GM12874 (cell line): ENCODE data around the gene ATXN10.

Experiments used
- TF ChIP-seq, protein P1 (sequence below): IDR thresholded peaks from 2 replicates; pipeline ENCODE4 v1.5.1; 2011; ENCODE audit warnings: low read depth, mild to moderate bottlenecking, control low read depth, low read length, moderate library complexity; ENCODE audit not compliant: insufficient read depth

The ATXN10 gene, protein sequence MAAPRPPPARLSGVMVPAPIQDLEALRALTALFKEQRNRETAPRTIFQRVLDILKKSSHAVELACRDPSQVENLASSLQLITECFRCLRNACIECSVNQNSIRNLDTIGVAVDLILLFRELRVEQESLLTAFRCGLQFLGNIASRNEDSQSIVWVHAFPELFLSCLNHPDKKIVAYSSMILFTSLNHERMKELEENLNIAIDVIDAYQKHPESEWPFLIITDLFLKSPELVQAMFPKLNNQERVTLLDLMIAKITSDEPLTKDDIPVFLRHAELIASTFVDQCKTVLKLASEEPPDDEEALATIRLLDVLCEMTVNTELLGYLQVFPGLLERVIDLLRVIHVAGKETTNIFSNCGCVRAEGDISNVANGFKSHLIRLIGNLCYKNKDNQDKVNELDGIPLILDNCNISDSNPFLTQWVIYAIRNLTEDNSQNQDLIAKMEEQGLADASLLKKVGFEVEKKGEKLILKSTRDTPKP

DNA sequence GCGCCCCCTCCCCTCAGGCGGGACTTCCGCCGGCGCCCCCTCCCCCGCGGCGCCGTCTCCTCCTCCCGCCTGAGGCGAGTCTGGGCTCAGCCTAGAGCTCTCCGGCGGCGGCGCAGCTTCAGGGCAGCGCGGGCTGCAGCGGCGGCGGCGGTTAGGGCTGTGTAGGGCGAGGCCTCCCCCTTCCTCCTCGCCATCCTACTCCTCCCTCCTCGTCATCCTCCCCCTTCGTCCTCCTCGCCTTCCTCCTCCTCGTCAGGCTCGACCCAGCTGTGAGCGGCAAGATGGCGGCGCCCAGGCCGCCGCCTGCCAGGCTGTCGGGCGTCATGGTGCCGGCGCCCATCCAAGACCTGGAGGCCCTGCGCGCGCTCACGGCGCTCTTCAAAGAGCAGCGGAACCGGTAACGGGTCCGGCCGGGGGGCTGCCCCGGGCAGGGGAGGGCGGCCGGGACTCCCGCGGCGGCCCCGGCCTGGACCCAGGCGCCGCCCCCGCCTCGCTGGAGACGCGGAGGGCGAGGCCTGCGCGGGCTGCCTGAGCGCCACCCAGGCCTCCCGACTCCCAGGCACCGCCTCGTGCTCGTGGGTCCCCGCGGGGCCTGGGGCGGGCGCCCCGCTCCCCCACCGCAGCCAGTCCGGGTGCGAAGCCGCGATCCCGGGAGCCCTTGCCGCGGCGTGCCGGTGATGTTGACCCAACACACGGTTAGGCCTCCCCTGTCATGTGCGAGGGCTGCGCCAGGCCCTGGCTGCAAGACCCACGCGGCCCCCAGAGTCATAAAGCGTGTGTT, at the start of gene ATXN10:
Gene ATXN10, plus strand, starts transcription at position 52 of the 781 bp plus-strand sequence. Its CDS starts 230 bp downstream, at position 282.
- TF ChIP-seq, protein P1, sequence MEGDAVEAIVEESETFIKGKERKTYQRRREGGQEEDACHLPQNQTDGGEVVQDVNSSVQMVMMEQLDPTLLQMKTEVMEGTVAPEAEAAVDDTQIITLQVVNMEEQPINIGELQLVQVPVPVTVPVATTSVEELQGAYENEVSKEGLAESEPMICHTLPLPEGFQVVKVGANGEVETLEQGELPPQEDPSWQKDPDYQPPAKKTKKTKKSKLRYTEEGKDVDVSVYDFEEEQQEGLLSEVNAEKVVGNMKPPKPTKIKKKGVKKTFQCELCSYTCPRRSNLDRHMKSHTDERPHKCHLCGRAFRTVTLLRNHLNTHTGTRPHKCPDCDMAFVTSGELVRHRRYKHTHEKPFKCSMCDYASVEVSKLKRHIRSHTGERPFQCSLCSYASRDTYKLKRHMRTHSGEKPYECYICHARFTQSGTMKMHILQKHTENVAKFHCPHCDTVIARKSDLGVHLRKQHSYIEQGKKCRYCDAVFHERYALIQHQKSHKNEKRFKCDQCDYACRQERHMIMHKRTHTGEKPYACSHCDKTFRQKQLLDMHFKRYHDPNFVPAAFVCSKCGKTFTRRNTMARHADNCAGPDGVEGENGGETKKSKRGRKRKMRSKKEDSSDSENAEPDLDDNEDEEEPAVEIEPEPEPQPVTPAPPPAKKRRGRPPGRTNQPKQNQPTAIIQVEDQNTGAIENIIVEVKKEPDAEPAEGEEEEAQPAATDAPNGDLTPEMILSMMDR, result no peak

DNA sequence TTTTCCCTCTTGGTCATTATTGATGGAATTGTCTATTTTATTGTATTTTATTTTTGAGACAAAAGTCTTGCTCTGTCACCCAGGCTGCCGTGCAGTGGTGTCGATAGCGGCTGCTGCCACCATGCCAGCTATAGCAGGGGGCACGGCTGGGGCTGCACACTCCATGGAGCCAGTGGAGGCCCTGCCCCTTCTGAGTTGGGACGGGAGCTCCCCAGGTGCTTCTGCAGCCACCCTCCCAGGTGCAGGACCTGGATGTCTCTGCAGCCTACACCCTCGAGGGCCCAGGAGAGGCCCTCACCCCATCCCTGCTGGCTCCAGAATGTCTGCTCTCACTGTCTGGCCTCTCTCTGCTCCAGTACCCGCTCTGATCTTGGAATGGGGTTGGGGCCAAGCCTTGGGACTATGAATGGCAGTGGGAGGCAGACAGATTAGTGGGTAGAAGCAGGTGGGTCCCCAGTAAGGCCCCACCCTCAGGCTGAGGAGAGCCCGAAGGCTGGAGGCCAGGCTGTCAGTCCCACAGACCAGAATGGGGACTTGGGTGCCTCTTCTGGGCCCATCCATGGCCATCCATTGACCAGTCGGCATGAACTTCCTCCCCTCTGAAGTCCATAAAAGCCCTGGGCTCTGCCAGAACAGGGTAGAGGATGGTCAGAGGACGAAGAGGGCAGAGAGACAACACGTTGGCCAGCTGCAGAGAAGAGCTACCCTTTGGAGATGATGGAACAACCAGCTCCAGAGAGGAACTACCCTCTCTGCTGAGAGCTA, 49.6 kb upstream of the ATXN10 start:
- TF ChIP-seq, protein P1, result no peak

DNA sequence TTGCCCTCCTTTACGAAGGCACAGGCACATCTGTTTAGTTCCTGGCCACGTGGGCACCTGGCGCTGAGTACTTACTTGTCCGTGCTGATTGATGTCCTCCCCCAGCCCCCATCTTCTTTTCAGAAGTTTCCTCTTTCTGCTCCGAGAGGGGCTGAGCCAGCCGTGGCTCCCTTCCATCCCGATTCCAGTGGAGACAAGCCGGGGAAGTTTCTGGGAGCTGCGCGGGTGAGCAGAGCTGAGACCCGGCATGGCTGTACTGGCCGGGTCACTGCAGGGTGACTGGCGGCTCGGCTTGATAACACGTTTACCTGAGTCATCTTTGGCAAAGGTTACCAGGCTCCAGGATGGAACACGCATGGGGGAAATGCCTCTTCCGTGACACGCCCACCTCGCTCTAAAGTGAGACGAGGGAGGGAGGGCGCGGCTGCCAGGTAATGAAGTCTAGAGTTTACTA, 45.4 kb upstream of the ATXN10 start:
- TF ChIP-seq, protein P1, result no peak

DNA sequence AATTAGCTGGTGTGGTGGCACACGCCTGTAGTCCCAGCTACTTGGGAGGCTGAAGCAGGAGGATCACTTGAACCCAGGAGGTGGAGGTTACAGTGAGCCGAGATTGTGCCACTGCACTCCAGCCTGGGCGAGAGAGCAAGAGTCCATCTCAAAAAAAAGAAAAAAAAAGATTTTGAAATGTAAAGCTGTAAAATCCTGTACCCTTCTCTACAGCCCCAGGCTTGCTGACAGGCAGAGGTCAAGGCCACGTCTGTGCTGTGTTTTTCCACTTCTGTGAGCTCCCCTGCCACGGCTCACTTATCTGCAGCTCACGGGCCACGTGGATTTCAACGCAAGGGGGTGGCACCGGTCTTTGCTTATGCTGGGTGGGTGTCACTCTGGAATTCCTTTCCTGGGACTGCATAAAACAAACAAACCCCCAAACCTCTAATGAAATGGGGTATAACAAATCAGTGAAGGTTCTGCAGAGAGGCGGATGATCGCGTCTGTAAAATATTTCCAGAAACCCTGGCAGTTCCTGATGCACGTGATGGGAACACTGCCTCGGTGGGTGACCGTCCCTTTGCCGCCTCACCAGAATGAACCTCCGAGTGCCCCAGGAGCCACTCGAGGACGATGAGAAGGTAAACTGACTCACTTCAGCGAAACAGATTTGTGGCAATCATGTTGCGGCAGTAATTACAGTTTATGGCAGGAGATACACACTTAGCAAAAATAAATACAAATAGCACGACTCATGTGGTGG, 44.0 kb upstream of the ATXN10 start:
- TF ChIP-seq, protein P1, result no peak

DNA sequence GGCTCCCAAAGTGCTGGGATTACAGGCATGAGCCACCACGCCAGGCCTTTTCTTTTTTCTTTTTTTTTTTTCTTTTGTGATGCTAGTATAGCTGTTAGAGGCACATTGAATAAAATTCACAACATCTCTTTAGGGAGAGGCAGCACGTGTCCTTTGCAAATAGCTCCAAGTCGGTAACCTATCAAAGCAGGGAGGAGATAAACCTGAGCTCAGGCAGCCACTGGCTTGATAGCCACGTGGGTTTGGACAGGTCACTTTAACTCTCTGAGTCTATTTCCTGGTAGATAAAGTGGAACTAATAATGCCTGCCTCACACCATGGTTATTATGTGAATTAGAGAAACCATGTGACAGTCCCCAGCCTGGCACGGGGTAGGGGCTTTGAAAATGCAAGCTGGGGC, 43.1 kb upstream of the ATXN10 start:
- TF ChIP-seq, protein P1, result no peak

DNA sequence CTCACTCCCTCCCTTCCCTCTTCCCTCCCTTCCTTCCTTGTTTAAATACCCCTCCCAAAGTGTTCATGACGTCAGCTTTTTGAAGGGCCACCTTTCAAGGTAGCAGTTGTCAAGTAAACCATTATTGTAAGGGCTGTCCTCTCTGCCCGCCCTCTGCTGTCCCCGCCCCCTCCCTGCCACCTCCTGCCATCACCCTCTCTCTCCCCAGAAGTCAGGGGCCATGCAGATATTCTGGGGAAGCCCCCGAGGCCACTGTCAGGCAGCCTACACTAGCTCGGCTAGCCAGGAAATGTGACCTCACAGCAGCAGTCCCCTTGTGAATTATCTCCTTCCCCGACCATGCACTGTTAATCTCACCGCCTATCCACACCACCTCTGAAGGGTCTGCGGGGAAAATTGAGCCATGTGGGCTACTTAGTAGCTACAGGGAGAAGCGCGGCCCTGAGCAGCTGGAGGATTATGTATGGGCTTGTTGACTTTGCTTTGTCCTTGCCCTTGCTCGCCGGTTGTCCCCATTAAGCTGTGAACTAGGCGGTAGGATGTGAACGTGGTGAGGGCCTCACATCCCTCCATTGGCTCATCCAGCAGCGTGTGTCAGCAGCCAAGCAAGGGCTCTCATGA, 42.1 kb upstream of the ATXN10 start:
- TF ChIP-seq, protein P1, result no peak
